Common myeloid progenitor, CD34-positive (primary cell): Measurements from ENCODE around the gene CCSER1.

Source experiments
- CTCF ChIA-PET: fragments of 350-600 bp; sonication (Branson Sonifier 250); formaldehyde crosslinking; loops from one replicate; lab custom pipeline; 2021; ENCODE audit warnings: antibody characterized with exemption; lab: Charles Lee
- POLR2A ChIA-PET: fragments of 350-600 bp; sonication (Branson Sonifier 250); formaldehyde crosslinking; loops from one replicate; lab custom pipeline; 2021; ENCODE audit warnings: antibody characterized with exemption; lab: Charles Lee
- DNase-seq, 3 donors: peaks; one replicate each; pipeline versions ENCODE4 v3.0.0 to v3.0.0-alpha.2; 2013
- H3K27ac ChIP-seq, 2 experiments: 1 replicate in 1 of 2; 2 replicates in 1 of 2; pipeline ENCODE4 v1.7.0; 2013; ENCODE audit warnings: inconsistent platforms in 2 of 2, low read length in 2 of 2, mild to moderate bottlenecking in 2 of 2, low read depth in 1 of 2, moderate library complexity in 1 of 2; ENCODE audit not compliant: severe bottlenecking in 2 of 2, insufficient read depth in 1 of 2, poor library complexity in 1 of 2
- H3K27me3 ChIP-seq, 5 experiments: replicated peaks in 2 of 5; 1 replicate in 3 of 5; 2 replicates in 2 of 5; pipeline versions ENCODE4 v1.6.1 to v1.7.0; 2013; ENCODE audit warnings: low read length in 4 of 5, mild to moderate bottlenecking in 2 of 5, moderate library complexity in 2 of 5, inconsistent platforms in 1 of 5; ENCODE audit not compliant: insufficient read depth in 5 of 5, control insufficient read depth in 4 of 5
- H3K36me3 ChIP-seq, 4 experiments: 1 replicate in 2 of 4; 2 replicates in 2 of 4; pipeline versions ENCODE4 v1.6.1 to v1.7.0; 2013; ENCODE audit warnings: low read length in 3 of 4, control low read depth in 1 of 4, mild to moderate bottlenecking in 1 of 4; ENCODE audit not compliant: control insufficient read depth in 4 of 4, insufficient read depth in 4 of 4
- H3K4me1 ChIP-seq, 4 experiments: 1 replicate in 3 of 4; 2 replicates in 1 of 4; pipeline versions ENCODE4 v1.6.1 to v1.7.1; 2013; ENCODE audit warnings: low read length in 3 of 4, mild to moderate bottlenecking in 3 of 4, control low read depth in 1 of 4, inconsistent platforms in 1 of 4, moderate library complexity in 1 of 4; ENCODE audit not compliant: control insufficient read depth in 4 of 4, insufficient read depth in 4 of 4; ENCODE audit errors: control extremely low read depth in 1 of 4
- H3K4me3 ChIP-seq, 7 experiments: 1 replicate in 4 of 7; 2 replicates in 3 of 7; pipeline versions ENCODE4 v1.5.1 to v1.7.0; 2013; ENCODE audit warnings: mild to moderate bottlenecking in 7 of 7, low read length in 6 of 7, moderate library complexity in 6 of 7, inconsistent platforms in 2 of 7, low read depth in 2 of 7, control low read depth in 1 of 7; ENCODE audit not compliant: insufficient read depth in 4 of 7, control insufficient read depth in 1 of 7; ENCODE audit errors: extremely low read depth in 1 of 7
- H3K9me3 ChIP-seq, 5 experiments: 1 replicate in 4 of 5; 2 replicates in 1 of 5; pipeline versions ENCODE4 v1.6.1 to v1.7.1; 2013; ENCODE audit warnings: low read length in 4 of 5, mild to moderate bottlenecking in 2 of 5, inconsistent platforms in 1 of 5, low read depth in 1 of 5, moderate library complexity in 1 of 5; ENCODE audit not compliant: control insufficient read depth in 4 of 5, insufficient read depth in 2 of 5; ENCODE audit errors: control extremely low read depth in 1 of 5
- WGBS: methylation state at CpG from one replicate; pipeline ENCODE4 v1.1.5; 2013; ENCODE audit not compliant: insufficient coverage; 5-methylcytosine and 5-hydroxymethylcytosine counted together

CCSER1 gene

DNA sequence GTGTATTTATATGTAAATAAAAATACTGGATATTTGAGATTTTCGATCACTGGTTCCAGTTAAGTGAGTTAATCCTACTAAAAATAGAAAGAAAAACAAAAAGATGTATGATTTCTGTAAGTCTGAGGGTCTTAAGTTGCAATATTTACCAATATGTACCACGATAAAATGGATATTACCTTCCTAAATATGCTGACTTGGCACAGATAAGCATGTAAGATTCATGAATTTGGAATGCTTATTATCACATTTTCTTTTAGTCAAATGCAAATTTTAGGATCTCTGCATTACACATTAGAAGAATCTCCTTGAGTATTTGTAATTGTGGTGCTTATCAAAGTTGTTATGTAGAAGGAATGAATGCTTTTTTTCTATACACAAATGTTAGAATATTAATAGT, 1158.3 kb downstream of the CCSER1 start:
- Histone ChIP-seq H3K4me1 (no peaks in the 10 kb centered on the region), H3K9me3 (peaks cover 0 to 2% (median 0%) of the 10 kb centered on the region in 5 experiments), H3K36me3 (no peaks in the 10 kb centered on the region), H3K27ac (no peak overlapping the region), H3K27me3 (no peaks in the 10 kb centered on the region), H3K4me3 (no peak overlapping the region)
- POLR2A ChIA-PET = no interaction called here
- no peak for DNase-seq
- WGBS = no CpG with 5 or more reads among the region's 2 CpGs
- CTCF ChIA-PET = no interaction called here

DNA sequence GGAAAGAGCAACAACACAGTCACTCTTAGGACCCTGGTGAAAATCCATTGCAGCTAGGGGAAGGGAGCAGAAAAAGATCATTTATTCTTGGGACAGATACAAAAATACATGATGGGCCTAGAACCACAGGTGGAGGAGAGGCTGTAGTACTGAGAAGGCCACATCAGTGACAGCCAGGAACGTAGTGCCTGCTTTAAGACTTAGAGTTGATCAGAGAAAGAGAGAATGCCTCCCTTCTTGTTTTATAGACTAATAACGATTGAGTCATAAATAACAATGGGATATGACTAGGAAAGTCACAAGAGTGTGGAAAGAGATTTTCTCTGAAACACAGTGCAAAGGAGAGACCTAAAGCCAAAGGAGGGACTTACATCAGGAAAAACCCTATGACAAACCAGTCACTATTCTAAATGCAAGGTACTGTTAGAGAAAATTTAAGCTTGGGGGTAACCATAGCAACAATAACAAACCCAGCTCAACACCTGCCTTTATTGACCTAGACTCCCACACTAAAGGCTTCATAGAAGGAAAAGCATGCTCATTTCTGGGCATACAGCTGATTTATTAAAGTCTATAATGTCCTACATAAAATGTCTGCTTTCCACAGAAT, 1161.6 kb downstream of the CCSER1 start:
- Histone ChIP-seq H3K4me1 (no peaks in the 10 kb centered on the region), H3K27ac (no peak overlapping the region), H3K27me3 (no peaks in the 10 kb centered on the region), H3K9me3 (peaks cover 0 to 4% (median 0%) of the 10 kb centered on the region in 5 experiments), H3K4me3 (no peak overlapping the region), H3K36me3 (no peaks in the 10 kb centered on the region)
- POLR2A ChIA-PET = no interaction called here
- 83% methylated on average over 1 of the region's 2 CpGs for WGBS
- CTCF ChIA-PET = no interaction called here
- DNase-seq = no peak

DNA sequence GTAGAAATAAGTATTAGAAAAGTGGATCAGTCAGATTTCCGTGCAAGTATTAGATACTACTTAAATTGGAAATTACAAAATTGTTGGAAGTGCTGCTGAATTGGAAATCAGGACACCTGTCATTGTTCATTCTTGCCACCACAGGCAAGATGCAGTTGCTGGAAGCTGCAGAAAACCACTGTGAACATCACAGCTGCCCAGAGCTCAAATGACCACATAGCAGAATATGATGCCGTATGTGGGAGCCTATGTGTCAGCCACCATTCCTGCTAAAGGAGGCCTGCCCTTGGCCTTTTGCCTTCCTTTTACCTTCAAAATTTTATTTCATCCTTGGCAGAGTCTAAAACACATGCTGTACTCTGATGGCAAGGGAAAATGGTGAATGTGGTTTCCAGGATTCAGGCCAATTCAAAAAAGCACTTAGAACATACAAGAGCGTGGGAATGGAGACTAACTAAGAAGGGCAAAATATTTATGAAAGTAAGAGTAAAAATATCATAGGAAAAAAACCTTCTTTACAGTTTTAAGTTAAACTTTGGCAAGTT, 1171.0 kb downstream of the CCSER1 start:
- 100% methylated on average over 1 of the region's 3 CpGs for WGBS

DNA sequence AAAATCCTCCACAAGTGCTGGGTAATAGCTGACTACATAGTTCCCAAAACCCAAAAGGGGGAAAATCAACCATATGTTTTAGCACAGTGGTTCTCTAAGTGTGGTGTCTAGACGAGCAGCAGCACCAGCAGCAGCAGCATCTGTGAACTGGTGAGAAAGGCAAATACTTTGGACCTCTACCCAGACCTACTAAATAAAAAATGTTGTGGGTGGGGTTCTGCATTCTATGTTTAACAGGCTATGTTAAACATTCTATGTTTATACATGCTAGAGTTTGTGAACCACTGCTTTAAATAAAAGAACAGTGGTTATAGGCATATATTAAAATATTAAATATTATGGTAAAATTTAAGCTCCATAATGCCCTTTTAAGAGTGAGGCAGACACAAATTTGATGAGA, 1171.6 kb downstream of the CCSER1 start:
- no peak overlapping the region for H3K4me3 ChIP-seq
- H3K36me3 ChIP-seq = no peaks in the 10 kb centered on the region
- no peaks in the 10 kb centered on the region for H3K4me1 ChIP-seq
- peaks cover 0 to 1% (median 0%) of the 10 kb centered on the region in 5 experiments for H3K9me3 ChIP-seq
- POLR2A ChIA-PET = no interaction called here
- no peaks in the 10 kb centered on the region for H3K27me3 ChIP-seq
- no peak overlapping the region for H3K27ac ChIP-seq
- no peak for DNase-seq
- WGBS = no CpG with 5 or more reads among the region's 1 CpG
- CTCF ChIA-PET = no interaction called here

More for the DNA sequence above, 1171.0 kb downstream of the CCSER1 start:
- no peak for DNase-seq
- Histone ChIP-seq H3K9me3 (peaks cover 0 to 1% (median 0%) of the 10 kb centered on the region in 5 experiments), H3K27ac (no peak overlapping the region), H3K4me1 (no peaks in the 10 kb centered on the region), H3K4me3 (no peak overlapping the region), H3K27me3 (no peaks in the 10 kb centered on the region), H3K36me3 (no peaks in the 10 kb centered on the region)
- ChIA-PET POLR2A (no interaction called here), CTCF (no interaction called here)

DNA sequence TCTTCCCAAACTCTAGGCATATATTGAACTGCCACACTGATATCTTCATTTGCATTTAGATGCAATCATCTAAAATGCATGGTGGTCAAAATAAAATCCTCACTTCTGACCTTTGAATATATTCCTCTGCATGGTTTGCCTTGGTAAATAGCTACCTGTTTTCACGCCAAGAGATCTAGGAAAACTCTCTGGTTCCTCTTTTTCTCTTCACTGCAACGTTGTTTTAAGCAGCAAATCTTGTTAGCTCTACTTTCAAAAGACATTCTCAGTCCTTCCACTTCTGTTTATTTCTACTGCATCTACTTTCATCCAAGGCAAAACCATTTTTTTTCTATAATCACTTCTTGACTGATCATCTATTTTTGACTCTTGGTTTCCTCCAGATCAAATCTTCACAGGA, 1174.9 kb downstream of the CCSER1 start:
- no peak overlapping the region for H3K4me3 ChIP-seq
- H3K4me1 ChIP-seq = no peaks in the 10 kb centered on the region
- H3K36me3 ChIP-seq = no peaks in the 10 kb centered on the region
- ChIA-PET CTCF (no interaction called here), POLR2A (no interaction called here)
- WGBS = 31% methylated on average over 2 of the region's 2 CpGs
- DNase-seq = no peak
- peaks cover 0 to 1% (median 0%) of the 10 kb centered on the region in 5 experiments for H3K9me3 ChIP-seq
- no peak overlapping the region for H3K27ac ChIP-seq
- H3K27me3 ChIP-seq = no peaks in the 10 kb centered on the region

DNA sequence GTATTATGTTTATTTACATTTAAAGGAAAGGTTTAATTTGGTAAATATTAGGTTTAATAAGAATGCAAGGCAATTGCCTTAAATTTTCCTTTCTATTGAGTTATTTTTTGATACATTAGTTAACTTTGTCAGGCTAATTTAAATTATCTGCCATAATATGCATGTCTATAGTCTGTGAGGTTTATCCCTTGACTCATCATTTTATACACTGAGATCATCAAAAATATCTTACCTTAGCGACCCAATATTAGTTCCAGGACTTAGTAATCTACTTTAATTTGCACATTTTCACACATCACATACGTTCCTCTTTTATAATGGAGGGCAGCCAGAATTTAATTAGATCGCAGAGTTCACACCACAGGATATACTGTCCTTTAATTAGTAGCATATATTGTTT, 1177.1 kb downstream of the CCSER1 start:
- ChIA-PET CTCF (no interaction called here), POLR2A (no interaction called here)
- Histone ChIP-seq H3K36me3 (no peaks in the 10 kb centered on the region), H3K4me3 (no peak overlapping the region), H3K27ac (no peak overlapping the region), H3K9me3 (no peaks in the 10 kb centered on the region), H3K27me3 (no peaks in the 10 kb centered on the region), H3K4me1 (no peaks in the 10 kb centered on the region)
- no peak for DNase-seq
- WGBS = 80% methylated on average over 1 of the region's 3 CpGs

DNA sequence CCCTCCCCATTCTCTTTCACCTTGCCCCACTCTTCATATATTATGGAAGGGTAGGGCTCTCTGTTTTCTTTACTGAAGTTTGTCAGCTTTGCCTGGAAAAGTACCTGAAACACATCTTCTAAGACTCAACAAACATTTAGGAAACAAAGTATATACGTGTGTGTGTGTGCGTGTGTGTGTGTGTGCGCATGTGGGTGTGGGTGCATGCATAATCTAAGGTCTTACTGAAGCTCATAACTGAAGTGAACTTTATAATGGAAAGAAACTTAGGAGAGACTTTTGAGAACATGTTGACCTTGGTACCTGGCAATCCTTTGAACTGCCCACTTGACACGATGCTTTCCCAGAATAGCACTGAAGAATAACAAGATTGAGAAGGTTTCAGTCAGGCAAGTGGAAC, 1190.2 kb downstream of the CCSER1 start:
- POLR2A ChIA-PET = no interaction called here
- no peak overlapping the region for H3K27ac ChIP-seq
- H3K4me3 ChIP-seq = no peak overlapping the region
- no peaks in the 10 kb centered on the region for H3K27me3 ChIP-seq
- DNase-seq = no peak
- H3K36me3 ChIP-seq = no peaks in the 10 kb centered on the region
- no CpG with 5 or more reads among the region's 4 CpGs for WGBS
- CTCF ChIA-PET = no interaction called here
- H3K4me1 ChIP-seq = no peaks in the 10 kb centered on the region
- H3K9me3 ChIP-seq = no peaks in the 10 kb centered on the region
